CD4-positive, alpha-beta T cell treated with Interleukin-12 subunit alpha and Interleukin-12 subunit beta, for 1 hour (primary cell): ENCODE measurements around the gene PSMA5.
"Not testable (repeated sequence)": the region's sequence is repeated elsewhere in the genome, so short reads cannot be mapped to it uniquely, and the experiment has no call there.

ENCODE experiments used
- DNase-seq: peaks from one replicate; pipeline ENCODE4 v3.0.0-alpha.2; 2020

PSMA5 gene

DNA sequence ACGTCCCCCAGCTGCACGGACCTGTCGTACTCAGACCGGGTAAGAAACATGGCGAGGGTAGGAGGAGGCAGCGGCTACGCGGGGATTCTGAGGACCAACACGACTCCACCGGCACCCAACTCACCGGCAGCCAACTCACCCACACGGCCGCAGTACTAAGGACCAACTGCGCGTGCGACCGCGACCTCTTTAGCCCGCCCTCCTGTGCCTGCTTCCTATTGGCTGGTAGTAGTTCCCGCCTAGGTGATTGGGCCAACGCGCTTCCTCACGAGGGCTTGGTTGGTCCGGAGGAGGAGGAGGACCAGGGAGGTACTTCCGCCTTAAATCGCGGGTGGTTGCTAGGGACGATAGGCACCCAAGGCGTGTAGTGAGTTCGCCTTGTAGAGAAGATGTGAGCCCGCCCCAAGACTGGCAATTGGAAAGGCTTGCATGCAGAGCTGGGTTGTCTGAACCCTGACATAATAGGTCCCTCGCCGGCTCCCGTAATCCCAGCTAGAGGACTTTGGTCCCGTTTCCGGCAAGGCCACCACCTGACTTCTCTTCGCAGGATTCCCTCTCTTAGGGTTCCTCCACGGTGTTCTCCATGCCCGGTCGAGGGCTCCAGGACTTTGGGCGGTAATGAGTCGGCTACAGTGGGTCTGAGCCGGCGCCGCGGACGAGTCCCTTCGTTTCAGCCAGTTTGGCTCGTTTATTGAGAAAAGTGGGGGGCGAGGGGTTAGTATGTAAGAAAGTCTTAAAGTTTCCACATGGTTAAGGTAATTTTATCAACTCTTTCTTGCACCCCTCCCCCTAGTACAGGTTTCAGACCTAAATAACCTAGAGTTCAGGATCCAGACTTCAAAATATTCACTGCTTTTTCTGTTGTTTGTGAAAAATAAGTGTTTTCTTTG is at the start of gene PSMA5:
Gene PSMA5, minus strand, starts transcription at position 168 of the 890 bp plus-strand sequence. Its CDS starts 118 bp downstream, at position 50.
- peak; percentile 97 for DNase-seq

GRCh38 chr1:109475261-109475660 is 49.0 kb upstream of the PSMA5 start:
- DNase-seq: no peak

- DNase-seq: no peak
Measured at GRCh38 chr1:109474697-109475096, 48.4 kb upstream of the PSMA5 start.

- DNase-seq: not testable (repeated sequence)
Measured at GRCh38 chr1:109473284-109474057, 47.2 kb upstream of the PSMA5 start.

- no peak for DNase-seq
Measured at GRCh38 chr1:109472779-109473178, 46.5 kb upstream of the PSMA5 start.

DNA sequence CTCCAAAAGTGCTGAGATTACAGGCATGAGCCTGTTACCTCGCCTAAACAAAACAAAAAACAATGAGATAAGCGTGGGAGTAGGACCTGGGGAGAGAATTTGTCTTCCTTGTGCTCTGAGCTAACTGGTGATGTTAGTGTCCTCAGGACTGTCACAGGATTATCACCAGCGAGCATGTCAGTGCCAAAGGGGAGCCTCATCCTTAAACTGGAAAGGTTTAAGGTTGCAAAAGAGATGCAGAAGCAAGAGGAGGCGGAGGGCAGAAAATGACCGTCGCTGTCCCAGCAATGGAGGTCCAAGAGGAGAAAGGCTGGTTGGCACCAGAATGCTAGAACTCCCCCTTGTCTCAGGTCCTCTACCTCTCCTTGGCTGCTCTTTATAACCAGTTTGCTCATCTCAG is 44.0 kb upstream of the PSMA5 start:
- no peak for DNase-seq

- no peak for DNase-seq
Measured at GRCh38 chr1:109468903-109469302, 42.7 kb upstream of the PSMA5 start.

GRCh38 chr1:109468061-109468460 is 41.8 kb upstream of the PSMA5 start:
- no peak for DNase-seq

GRCh38 chr1:109467301-109467777 is 41.1 kb upstream of the PSMA5 start:
- no peak for DNase-seq

- DNase-seq: no peak
Measured at GRCh38 chr1:109466452-109467300, 40.4 kb upstream of the PSMA5 start, which contains the start of gene SYPL2. Gene SYPL2, plus strand, starts transcription at chr1:109466546. Its CDS starts 298 bp downstream, at chr1:109466844.

GRCh38 chr1:109466125-109466451 is 39.8 kb upstream of the PSMA5 start:
- no peak for DNase-seq

- no peak for DNase-seq
Measured at GRCh38 chr1:109457819-109458218, 31.6 kb upstream of the PSMA5 start.

DNA sequence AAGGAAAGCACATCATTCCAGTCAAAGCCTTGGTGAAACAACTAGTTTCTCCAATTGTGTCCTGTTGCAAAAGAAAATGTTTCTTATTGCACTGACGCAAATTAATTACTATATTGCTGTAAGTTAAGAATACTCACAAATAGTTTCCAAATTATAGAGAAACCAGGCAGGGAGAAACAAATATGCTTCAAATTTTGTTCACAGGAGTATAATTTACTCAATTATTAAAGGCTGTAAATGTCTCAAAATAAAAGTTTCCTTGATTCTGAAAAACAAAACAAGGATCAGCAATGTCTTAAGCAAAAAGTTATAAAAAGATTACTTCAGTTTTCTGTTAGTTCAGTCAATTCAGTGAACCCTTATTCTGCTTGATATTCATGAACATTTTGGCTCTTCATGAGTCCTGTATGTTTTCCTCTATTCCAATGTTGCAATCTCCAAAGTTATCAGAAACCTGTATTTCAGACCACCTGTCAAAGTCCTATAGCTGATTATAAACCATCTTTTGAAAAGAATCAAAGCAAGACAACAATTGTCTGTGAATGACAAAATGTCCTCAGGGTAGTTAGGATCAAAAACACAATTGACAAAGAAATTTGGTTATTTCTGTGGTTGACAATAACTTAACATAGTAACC is 28.4 kb upstream of the PSMA5 start:
- DNase-seq: no peak

- DNase-seq: no peak
Measured at GRCh38 chr1:109447524-109447923, 21.3 kb upstream of the PSMA5 start.

- DNase-seq: not testable (repeated sequence)
Measured at GRCh38 chr1:109445949-109446695, 19.9 kb upstream of the PSMA5 start.

DNA sequence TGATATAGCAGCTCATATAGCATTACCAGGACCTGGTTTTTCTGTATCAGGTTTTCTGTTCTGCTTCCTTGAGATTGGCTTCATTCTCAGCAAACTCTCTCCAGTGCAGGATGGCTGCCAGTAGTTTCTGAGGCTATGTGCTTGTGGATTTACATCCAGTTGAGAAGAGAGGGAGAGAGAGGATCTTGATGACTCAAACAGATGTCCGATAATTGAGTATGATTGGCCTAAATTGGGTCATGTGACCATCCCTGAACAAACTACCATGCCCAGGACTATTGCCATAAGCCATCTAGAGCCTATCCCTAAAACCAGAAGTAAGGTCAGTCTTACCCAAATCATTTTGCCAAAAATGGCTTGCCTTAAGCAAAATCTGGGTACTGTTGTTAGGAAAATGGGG is 18.1 kb upstream of the PSMA5 start:
- no peak for DNase-seq

DNA sequence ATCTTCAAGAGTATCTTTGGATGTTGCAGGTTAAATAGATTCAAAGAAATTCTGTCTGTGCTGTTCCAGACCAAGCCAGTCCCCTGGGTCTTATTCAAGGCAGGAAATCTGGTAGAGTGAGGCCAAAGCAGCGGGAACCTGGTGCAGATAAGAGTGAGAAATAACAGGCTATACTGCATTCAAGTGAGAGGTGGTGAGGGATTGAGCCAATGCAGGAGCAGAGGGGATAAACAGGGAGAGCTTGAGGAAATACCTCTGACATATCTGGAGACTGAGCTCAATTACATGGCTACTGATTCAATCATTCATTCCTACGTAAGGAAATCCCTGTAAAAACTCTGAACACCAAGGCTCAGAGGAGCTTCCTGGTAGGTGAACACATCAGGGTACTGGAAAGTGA is 17.2 kb upstream of the PSMA5 start:
- no peak for DNase-seq

DNA sequence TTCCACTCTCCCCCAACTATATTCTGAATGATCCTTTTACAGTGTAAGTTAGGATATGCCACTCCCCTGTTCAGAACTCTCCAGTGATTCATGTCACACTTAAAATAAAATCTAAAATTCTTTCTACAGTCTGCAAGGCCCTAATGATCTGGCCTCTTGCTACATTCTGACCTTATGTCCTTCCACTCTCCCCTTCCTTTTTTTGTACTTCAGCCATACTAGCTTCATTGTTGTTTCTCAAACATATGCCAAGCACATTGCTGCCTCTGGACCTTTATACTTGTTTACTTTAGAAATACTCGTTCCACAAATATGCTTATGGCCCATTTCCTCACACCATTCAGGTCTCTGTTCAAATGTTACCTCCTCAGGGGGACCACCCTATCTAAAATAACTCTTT is 14.8 kb upstream of the PSMA5 start:
- no peak for DNase-seq

DNA sequence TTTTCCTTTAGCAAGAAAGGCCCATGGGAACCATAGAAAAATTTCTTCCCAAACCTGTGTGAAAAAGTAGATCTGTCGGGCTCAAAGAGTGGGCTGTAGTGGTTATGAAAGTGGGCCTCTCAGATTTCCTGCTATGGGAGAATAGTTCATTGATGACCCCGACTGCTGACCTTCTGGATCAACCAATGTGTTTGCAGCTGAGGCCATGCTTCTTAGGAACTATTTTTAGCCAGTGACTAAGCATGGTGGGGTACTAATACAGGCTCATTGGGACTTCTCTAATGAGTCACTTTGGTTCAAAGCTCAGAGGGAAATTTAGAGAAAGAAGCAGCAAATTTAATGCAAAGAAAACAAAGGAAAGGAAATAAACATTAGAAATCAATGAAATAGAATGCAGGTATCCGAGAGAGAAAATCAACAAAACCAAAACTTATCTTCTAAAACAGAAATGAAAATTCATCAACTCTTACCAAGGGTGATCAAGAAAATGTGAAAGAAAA is 12.6 kb upstream of the PSMA5 start:
- DNase-seq: no peak

DNA sequence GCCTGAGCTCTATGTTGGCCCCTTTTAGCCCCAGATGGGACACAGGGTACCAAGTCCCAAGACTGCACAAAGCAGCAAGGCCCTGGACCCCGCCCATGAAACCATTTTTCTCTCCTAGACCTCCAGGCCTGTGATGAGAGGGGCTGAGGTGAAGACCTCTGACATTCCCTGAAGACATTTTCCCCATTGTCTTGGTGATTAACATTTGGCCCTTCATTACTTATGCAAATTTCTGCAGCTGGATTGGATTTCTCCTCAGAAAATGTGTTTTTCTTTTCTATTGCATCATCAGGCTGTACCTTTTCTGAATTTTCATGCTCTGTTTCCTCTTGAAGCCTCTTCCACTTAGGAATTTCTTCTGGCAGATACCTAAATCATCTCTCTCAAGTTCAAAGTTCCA is 8.2 kb upstream of the PSMA5 start:
- DNase-seq: no peak

GRCh38 chr1:109433322-109433721 is 7.1 kb upstream of the PSMA5 start:
- DNase-seq: no peak
